ENCODE results near the gene HUNK. TPM values are rescaled to one million over a fixed set of nuclear protein-coding genes. Genes with fewer than 3 reads are reported as not detected.

The HUNK gene
- total RNA-seq, 4 donors from 2014 or later, result 4.8 to 5.9 (median 5.6) TPM

DNA sequence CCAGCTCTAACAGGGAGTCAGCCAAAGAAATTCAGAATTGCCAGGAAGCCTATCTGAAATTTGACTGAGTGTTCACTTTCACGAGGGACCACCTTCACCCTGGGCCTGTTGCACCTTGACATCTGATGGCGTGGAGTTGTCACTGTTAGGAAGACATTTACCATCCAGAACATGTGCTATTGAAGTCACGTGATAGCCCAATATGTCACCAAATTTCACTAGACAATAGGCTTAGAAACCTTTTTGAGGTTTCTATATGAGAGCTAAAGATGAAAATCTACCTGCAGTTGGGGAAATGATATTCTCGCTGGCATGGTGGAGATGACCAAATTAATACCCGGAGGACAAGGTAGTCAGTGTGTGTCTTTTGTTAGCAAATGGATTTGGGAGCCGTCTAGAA is 102.7 kb downstream of the HUNK start:
- H3K4me1 ChIP-seq, result no peaks in the 10 kb centered on the region
- H3K4me3 ChIP-seq, result no peak overlapping the region
- DNase-seq (ENCODE audit: low spot score in 2 of 2), result no peak
- no peak for TF ChIP-seq EP300 (IDR thresholded peaks at IDR 0.05)
- TF ChIP-seq POLR2A (IDR thresholded peaks at IDR 0.05), result no peak
- TF ChIP-seq, protein P1, sequence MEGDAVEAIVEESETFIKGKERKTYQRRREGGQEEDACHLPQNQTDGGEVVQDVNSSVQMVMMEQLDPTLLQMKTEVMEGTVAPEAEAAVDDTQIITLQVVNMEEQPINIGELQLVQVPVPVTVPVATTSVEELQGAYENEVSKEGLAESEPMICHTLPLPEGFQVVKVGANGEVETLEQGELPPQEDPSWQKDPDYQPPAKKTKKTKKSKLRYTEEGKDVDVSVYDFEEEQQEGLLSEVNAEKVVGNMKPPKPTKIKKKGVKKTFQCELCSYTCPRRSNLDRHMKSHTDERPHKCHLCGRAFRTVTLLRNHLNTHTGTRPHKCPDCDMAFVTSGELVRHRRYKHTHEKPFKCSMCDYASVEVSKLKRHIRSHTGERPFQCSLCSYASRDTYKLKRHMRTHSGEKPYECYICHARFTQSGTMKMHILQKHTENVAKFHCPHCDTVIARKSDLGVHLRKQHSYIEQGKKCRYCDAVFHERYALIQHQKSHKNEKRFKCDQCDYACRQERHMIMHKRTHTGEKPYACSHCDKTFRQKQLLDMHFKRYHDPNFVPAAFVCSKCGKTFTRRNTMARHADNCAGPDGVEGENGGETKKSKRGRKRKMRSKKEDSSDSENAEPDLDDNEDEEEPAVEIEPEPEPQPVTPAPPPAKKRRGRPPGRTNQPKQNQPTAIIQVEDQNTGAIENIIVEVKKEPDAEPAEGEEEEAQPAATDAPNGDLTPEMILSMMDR (IDR thresholded peaks at IDR 0.05), result no peak
- TF ChIP-seq POLR2AphosphoS5 (IDR thresholded peaks at IDR 0.05), result no peak
- H3K27me3 ChIP-seq, result no peaks in the 10 kb centered on the region
- peaks cover 2% of the 10 kb centered on the region for H3K36me3 ChIP-seq
- 87% methylated on average over 6 of the region's 6 CpGs for WGBS
- H3K9me3 ChIP-seq, result no peaks in the 10 kb centered on the region
- no peak overlapping the region for H3K27ac ChIP-seq

DNA sequence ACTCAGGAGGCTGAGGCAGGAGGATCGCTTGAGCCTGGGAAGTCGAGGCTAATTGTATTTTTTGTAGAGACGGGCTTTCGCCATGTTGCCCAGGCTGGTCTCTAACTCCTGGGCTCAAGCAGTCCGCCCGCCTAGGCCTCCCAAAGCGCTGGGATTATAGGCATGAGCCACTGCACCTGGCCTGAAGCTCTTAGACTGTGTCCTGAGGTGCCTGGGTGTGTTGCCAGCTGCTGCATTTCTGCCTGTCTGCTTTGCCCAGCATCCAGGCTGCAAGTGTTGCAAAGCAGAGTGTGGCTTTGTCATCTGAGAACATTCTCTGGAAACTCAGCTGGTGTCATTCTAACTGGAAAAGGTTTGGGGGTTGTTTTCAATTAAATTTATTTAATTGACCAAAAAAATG is 105.0 kb downstream of the HUNK start:
- no peaks in the 10 kb centered on the region for H3K4me1 ChIP-seq
- H3K27ac ChIP-seq, result no peak overlapping the region
- H3K9me3 ChIP-seq, result no peaks in the 10 kb centered on the region
- H3K27me3 ChIP-seq, result no peaks in the 10 kb centered on the region
- TF ChIP-seq POLR2A (IDR thresholded peaks at IDR 0.05) (no peak), POLR2AphosphoS5 (IDR thresholded peaks at IDR 0.05) (no peak), EP300 (IDR thresholded peaks at IDR 0.05) (no peak)
- TF ChIP-seq, protein P1 (IDR thresholded peaks at IDR 0.05), result no peak
- WGBS, result 75% methylated on average over 1 of the region's 7 CpGs
- H3K4me3 ChIP-seq, result no peak overlapping the region
- peaks cover 2% of the 10 kb centered on the region for H3K36me3 ChIP-seq
- DNase-seq (ENCODE audit: low spot score in 2 of 2), result no peak

DNA sequence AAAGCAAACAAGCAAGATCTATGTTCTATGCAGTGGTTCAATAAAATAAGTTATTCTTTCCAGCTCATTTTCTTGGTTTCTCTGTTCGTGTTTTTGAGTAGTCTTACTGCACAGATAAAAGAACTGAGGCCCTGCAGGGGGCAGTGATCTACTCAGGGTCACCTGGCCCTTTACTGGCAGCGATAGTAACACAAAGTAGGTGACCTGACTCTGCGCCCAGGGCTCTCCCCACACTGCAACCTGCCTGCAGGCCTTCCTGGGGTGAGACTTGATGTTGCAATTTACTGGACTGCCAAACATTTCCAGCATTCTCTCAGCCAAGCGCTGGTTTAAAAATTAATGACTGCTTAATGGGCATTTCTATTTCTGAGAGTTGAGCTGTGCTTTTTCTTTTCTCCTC is 110.3 kb downstream of the HUNK start:
- no peak for TF ChIP-seq POLR2AphosphoS5 (IDR thresholded peaks at IDR 0.05)
- DNase-seq (ENCODE audit: low spot score in 2 of 2), result no peak
- Histone ChIP-seq H3K4me3 (no peak overlapping the region), H3K27me3 (no peaks in the 10 kb centered on the region), H3K4me1 (peaks cover 9% of the 10 kb centered on the region), H3K9me3 (no peaks in the 10 kb centered on the region), H3K36me3 (peaks cover 8% of the 10 kb centered on the region), H3K27ac (no peak overlapping the region)
- WGBS, result 90% methylated on average over 4 of the region's 4 CpGs

DNA sequence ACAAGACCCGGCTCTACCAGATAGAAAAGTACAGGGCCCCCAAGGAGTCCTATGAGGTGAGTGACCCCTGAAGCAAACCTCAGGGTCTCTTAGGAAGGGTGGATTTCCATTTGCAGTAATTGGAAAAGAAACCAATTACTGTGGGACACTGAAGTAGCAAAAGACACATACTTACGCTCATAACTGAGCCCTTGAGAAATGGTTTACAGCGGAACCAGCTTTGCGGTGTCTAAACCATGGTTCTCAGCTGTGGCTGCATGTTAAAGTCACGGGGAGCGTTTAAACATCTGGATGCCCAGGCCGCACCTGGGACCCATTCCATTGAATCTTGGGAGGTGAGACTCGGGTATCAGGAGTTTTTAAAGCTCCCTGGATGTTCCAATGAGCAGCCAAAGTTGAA is 110.7 kb downstream of the HUNK start:
- DNase-seq (ENCODE audit: low spot score in 2 of 2), result no peak
- H3K27me3 ChIP-seq, result no peaks in the 10 kb centered on the region
- WGBS, result 95% methylated on average over 8 of the region's 8 CpGs
- H3K27ac ChIP-seq, result no peak overlapping the region
- H3K4me1 ChIP-seq, result peaks cover 13% of the 10 kb centered on the region
- peaks cover 8% of the 10 kb centered on the region for H3K36me3 ChIP-seq
- no peak overlapping the region for H3K4me3 ChIP-seq
- TF ChIP-seq EP300 (IDR thresholded peaks at IDR 0.05) (no peak), POLR2AphosphoS5 (IDR thresholded peaks at IDR 0.05) (no peak), POLR2A (IDR thresholded peaks at IDR 0.05) (no peak)
- TF ChIP-seq, protein P1 (IDR thresholded peaks at IDR 0.05), result no peak
- no peaks in the 10 kb centered on the region for H3K9me3 ChIP-seq

DNA sequence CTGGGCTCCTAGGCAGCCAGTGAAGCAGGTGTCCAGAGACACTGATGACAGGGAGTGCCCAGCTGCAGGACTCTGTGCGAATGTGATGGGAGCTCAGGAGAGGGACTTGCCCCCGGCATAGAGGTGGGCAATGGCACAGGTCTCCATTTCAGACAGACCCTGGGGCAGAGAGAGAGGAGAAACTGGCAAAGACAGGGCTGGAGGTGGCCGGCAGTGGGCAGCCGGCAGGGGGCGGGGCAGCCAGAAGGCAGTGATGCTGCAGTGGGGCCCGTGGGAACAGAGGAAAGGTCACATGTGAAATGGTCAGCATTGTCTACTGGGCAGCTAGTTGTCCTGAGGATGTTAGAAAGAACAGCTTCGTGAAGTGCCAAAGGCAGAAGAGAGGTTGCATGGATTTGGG is 112.6 kb downstream of the HUNK start:
- no peak overlapping the region for H3K4me3 ChIP-seq
- H3K36me3 ChIP-seq, result peaks cover 8% of the 10 kb centered on the region
- H3K9me3 ChIP-seq, result no peaks in the 10 kb centered on the region
- no peak overlapping the region for H3K27ac ChIP-seq
- no peaks in the 10 kb centered on the region for H3K27me3 ChIP-seq
- no peak for DNase-seq (ENCODE audit: low spot score in 2 of 2)
- WGBS, result 88% methylated on average over 7 of the region's 7 CpGs
- TF ChIP-seq EP300 (IDR thresholded peaks at IDR 0.05) (no peak), POLR2AphosphoS5 (IDR thresholded peaks at IDR 0.05) (no peak), POLR2A (IDR thresholded peaks at IDR 0.05) (no peak)
- TF ChIP-seq, protein P1 (IDR thresholded peaks at IDR 0.05), result no peak
- H3K4me1 ChIP-seq, result peaks cover 13% of the 10 kb centered on the region

Data from suprapubic skin (tissue), 4 donors.